Thyroid gland (tissue), 4 donors: ENCODE results near the gene SHISA4. TPM values are rescaled to one million over a fixed set of nuclear protein-coding genes. Genes with fewer than 3 reads are reported as not detected.
"Not testable (repeated sequence)": the region's sequence is repeated elsewhere in the genome, so short reads cannot be mapped to it uniquely, and the experiment has no call there.

Source experiments
- DNase-seq, 2 donors: peaks; one replicate each; pipeline ENCODE4 v3.0.0-alpha.2; 2019
- H3K27ac ChIP-seq, 3 donors: fragments of 200-600 bp; sonication (generic); 1 replicate in 2 of 3; 2 replicates in 1 of 3; pipeline ENCODE4 v1.5.1; 2016 to 2019; ENCODE audit warnings: mild to moderate bottlenecking in 1 of 3, moderate library complexity in 1 of 3
- H3K27me3 ChIP-seq: fragments of 200-600 bp; sonication (generic); one replicate; pipeline ENCODE4 v1.5.1; 2019
- H3K36me3 ChIP-seq, 2 donors: fragments of 200-600 bp; sonication (generic); one replicate each; pipeline ENCODE4 v1.5.1; 2016 to 2019
- H3K4me1 ChIP-seq, 2 donors: fragments of 200-600 bp; sonication (generic); one replicate each; pipeline ENCODE4 v1.5.1; 2017 to 2019
- H3K4me3 ChIP-seq, 3 donors: fragments of 200-600 bp; sonication (generic); replicated peaks in 1 of 3; 1 replicate in 2 of 3; 2 replicates in 1 of 3; pipeline ENCODE4 v1.5.1; 2016; ENCODE audit warnings: mild to moderate bottlenecking in 1 of 3
- H3K9me3 ChIP-seq: fragments of 200-600 bp; sonication (generic); one replicate; pipeline ENCODE4 v1.5.1; 2017
- POLR2A ChIP-seq, 2 donors: fragments of 450-650 bp; IDR thresholded peaks; one replicate each; pipeline ENCODE4 v1.6.1; 2017; ENCODE audit warnings: antibody characterized with exemption in 2 of 2, mild to moderate bottlenecking in 2 of 2, moderate library complexity in 1 of 2
- WGBS, 2 donors: methylation state at CpG; one replicate each; pipeline ENCODE4 v1.1.5; 2017; 5-methylcytosine and 5-hydroxymethylcytosine counted together
- intact Hi-C: fragments of 100-400 bp; cut with DNase I; formaldehyde crosslinking; loops from one replicate; pipeline ENCODE4 v1.15.1; 2023
- total RNA-seq, 4 donors: library from RNA; depleted of rRNA; stranded (reverse); fragments of >200 nt; gene quantifications; one replicate each; pipeline ENCODE4 v1.2.3, GENCODE V29; 2016
- TF ChIP-seq, protein P1 (sequence below), 6 experiments: fragments of 200-600 bp in 3 of 6; fragments of 450-650 bp in 3 of 6; sonication (generic) in 3 of 6; IDR thresholded peaks; one replicate each; pipeline ENCODE4 v1.5.1; 2016 to 2019; ENCODE audit warnings: antibody characterized with exemption in 6 of 6, mild to moderate bottlenecking in 2 of 6, inconsistent platforms in 1 of 6, moderate library complexity in 1 of 6

SHISA4 gene
- total RNA-seq, 4 donors from 2014 or later = 28.8 to 60.3 (median 50.3) TPM

DNA sequence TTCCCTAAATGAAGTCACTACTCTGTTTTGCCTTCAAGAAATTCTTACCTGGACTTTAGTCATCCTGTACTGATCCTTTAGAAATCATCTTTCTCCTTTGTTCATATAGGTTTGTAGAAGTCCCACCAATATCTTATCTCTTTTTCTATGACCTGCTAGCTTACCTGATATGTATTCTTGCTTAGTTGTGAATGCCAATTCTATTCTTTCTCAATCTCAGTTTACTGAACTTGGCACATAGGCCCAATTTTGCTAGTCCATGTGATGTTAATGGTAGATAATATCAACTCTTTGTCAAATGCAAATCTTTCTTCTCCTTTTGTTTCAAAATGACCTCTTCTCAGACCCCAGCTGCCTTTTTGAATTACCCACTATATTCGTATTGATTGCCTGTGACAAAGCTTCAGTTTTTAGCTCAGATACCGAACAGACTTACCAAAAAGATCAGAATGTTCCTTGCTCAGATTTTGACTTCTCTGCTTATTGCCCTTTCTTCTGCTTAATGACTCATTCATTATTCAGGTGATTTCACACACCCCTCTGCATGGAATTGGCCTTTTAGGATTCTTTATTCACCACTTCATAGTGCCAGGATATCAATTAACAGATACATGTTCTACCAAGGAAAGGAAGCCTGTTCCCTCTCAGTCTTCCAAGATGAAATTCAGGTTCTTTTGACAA, 39.2 kb upstream of the SHISA4 start:
- no peak for TF ChIP-seq POLR2A (IDR thresholded peaks at IDR 0.05)
- TF ChIP-seq, protein P1, sequence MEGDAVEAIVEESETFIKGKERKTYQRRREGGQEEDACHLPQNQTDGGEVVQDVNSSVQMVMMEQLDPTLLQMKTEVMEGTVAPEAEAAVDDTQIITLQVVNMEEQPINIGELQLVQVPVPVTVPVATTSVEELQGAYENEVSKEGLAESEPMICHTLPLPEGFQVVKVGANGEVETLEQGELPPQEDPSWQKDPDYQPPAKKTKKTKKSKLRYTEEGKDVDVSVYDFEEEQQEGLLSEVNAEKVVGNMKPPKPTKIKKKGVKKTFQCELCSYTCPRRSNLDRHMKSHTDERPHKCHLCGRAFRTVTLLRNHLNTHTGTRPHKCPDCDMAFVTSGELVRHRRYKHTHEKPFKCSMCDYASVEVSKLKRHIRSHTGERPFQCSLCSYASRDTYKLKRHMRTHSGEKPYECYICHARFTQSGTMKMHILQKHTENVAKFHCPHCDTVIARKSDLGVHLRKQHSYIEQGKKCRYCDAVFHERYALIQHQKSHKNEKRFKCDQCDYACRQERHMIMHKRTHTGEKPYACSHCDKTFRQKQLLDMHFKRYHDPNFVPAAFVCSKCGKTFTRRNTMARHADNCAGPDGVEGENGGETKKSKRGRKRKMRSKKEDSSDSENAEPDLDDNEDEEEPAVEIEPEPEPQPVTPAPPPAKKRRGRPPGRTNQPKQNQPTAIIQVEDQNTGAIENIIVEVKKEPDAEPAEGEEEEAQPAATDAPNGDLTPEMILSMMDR (IDR thresholded peaks at IDR 0.05) = no peak
- H3K9me3 ChIP-seq = no peaks in the 10 kb centered on the region
- no peak overlapping the region for H3K4me3 ChIP-seq
- H3K4me1 ChIP-seq = peaks cover 23 to 26% of the 10 kb centered on the region in 2 donors
- no peak for DNase-seq
- H3K27ac ChIP-seq = peak overlapping the region; percentile 72 to 88 (median 84)
- 74 to 84% methylated on average over 2 of the region's 2 CpGs for WGBS, 2 donors
- peaks cover 24 to 26% of the 10 kb centered on the region in 2 donors for H3K36me3 ChIP-seq
- no peaks in the 10 kb centered on the region for H3K27me3 ChIP-seq
- intact Hi-C loops = no loop called here

DNA sequence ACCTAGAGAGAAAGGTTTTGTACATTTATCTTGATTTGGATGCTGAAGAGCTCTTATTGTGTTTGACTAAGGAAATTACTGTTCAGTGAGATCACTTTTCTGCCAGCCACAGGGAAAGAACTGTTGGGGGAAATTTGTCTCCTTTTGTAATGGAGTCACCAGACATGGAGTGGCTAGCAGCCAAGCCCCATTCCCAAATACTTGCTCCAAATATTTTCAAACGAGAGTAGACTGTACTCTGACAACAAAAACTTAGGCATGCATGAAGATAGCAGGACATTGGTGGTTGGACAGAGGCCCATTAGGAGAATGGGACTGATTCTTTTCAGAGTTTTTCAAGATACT, 38.7 kb upstream of the SHISA4 start:
- Histone ChIP-seq H3K9me3 (no peaks in the 10 kb centered on the region), H3K27ac (peak overlapping the region; percentile 72 to 88 (median 84)), H3K27me3 (no peaks in the 10 kb centered on the region), H3K36me3 (peaks cover 28 to 30% of the 10 kb centered on the region in 2 donors), H3K4me1 (peaks cover 23 to 26% of the 10 kb centered on the region in 2 donors), H3K4me3 (no peak overlapping the region)
- intact Hi-C loops = no loop called here
- DNase-seq = peak; percentile 87 to 92
- 0 to 24% methylated on average over 1 of the region's 1 CpG for WGBS, 2 donors
- TF ChIP-seq, protein P1 (IDR thresholded peaks at IDR 0.05) = no peak
- TF ChIP-seq POLR2A (IDR thresholded peaks at IDR 0.05) = peak in 1 of 2 donors; percentile 33

DNA sequence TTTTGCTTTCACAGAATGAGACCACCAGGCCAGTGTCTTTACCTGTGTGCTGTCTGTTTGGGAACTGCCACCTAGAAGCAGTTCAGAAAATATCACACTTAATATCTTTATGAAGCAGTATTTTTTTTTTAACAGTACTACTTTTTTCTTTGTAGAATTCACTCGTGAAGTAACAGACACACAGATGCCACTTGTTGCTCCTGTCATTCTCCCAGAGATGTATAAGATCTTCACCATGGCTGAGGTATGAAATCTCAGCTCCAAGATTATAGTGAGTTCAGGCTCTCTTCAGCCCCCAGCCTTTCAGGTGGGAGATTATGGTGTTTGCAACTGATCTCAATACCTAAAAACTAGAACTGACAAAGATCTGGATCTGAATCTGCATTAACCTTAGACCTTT, 36.7 kb upstream of the SHISA4 start:
- DNase-seq = no peak
- no peak overlapping the region for H3K4me3 ChIP-seq
- H3K27ac ChIP-seq = peak overlapping the region in 1 of 3 donors; percentile 84
- intact Hi-C loops = no loop called here
- H3K27me3 ChIP-seq = no peaks in the 10 kb centered on the region
- H3K9me3 ChIP-seq = no peaks in the 10 kb centered on the region
- 92 to 95% methylated on average over 1 of the region's 1 CpG for WGBS, 2 donors
- H3K4me1 ChIP-seq = peaks cover 20 to 23% of the 10 kb centered on the region in 2 donors
- TF ChIP-seq POLR2A (IDR thresholded peaks at IDR 0.05) = no peak
- TF ChIP-seq, protein P1 (IDR thresholded peaks at IDR 0.05) = no peak
- peaks cover 47 to 49% of the 10 kb centered on the region in 2 donors for H3K36me3 ChIP-seq

DNA sequence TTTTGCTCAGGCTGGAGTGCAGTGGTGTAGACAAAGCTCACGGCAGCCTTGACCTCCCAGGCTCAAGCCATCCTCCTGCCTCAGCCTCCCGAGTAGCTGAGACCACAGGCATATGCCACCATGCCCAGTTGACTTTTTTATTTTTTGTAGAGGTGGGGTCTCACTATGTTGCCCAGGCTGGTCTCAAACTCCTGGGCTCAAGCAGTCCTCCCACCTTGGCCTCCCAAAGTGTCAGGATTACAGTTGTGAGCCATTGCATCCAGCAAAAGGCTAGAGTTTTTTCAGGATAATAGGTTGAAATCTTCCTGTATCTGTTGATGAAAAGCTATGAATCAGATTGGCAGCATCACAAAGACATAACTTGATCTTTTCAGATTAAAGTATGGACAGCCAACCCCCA, 32.0 kb upstream of the SHISA4 start:
- H3K4me1 ChIP-seq, H3K27me3 ChIP-seq, H3K9me3 ChIP-seq, H3K27ac ChIP-seq, H3K4me3 ChIP-seq, intact Hi-C loops, DNase-seq: not testable (repeated sequence)
- peaks cover 61 to 71% of the 10 kb centered on the region in 2 donors for H3K36me3 ChIP-seq
- WGBS, 2 donors = 97 to 98% methylated on average over 2 of the region's 2 CpGs

DNA sequence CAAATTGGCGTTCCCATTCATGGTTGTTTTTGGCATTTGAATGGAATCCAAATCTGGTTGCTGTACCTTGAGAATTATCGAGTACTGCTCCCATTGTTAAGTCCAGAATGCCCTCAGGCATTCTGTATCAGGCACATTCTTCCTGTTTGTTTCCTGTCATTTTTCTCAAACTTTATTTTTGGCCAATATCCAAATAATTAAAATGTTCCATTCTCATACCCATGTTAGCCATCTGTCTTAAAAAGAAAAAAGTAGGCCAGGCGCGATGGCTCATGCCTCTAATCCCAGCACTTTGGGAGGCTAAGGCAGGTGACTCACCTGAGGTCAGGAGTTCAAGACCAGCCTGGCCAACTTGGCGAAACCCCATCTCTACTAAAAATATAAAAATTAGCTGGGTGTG, 29.3 kb upstream of the SHISA4 start:
- Histone ChIP-seq H3K4me1 (no peaks in the 10 kb centered on the region), H3K27ac (no peak overlapping the region), H3K36me3 (peaks cover 40 to 57% of the 10 kb centered on the region in 2 donors), H3K4me3 (no peak overlapping the region), H3K9me3 (no peaks in the 10 kb centered on the region), H3K27me3 (no peaks in the 10 kb centered on the region)
- TF ChIP-seq, protein P1 (IDR thresholded peaks at IDR 0.05) = no peak
- TF ChIP-seq POLR2A (IDR thresholded peaks at IDR 0.05) = no peak
- intact Hi-C loops = no loop called here
- 79 to 89% methylated on average over 5 of the region's 5 CpGs for WGBS, 2 donors
- DNase-seq = no peak
